GM21737 (cell line): ENCODE results near the gene SFSWAP.
"Not testable (repeated sequence)": the region's sequence is repeated elsewhere in the genome, so short reads cannot be mapped to it uniquely, and the experiment has no call there.

ENCODE experiments used
- ATAC-seq: cut with Tn5 transposase; IDR thresholded peaks from one replicate; pipeline ENCODE4 v1.9.1; 2021; ENCODE audit warnings: mild to moderate bottlenecking, moderate library complexity; ENCODE audit not compliant: unreplicated experiment

The SFSWAP gene

DNA sequence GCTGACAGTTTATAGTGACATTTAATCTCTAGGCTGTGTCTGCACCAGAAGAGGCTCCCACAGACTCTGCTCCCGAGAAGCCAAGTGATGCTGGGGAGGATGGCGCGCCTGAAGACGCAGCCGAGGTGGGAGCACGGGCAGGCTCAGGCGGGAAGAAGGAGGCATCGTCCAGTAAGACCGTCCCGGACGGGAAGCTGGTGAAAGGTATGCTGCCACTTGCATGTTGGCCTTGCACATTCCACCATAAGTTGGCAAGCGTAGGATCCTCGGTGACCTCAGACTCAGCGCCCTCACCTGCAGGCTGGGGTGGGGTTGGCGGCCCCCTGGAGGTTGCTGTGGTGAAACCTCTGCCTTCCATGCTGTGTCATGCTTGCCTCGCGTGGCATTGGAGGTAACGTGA is 45.6 kb downstream of the SFSWAP start:
- ATAC-seq, result no peak

DNA sequence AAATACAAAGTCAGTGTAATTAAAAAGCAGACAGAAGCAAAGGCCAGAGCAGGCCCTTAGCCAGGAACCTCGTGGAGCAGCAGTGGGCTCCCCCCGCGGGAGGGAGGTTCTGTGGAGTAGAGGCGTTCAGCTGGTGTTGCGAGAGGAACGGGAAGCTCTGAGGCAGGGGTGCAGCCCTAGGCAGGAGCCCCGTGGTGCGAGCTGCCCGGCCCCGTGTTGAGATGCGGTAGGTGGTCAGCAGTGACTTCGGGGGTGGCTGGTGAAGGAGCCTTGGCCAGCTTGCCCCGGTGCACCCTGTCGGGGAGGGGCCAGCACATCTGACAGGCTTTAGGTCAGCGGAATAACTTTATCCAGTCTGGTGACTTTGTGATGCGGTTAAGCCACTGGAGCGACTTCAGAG is 46.2 kb downstream of the SFSWAP start:
- no peak for ATAC-seq

DNA sequence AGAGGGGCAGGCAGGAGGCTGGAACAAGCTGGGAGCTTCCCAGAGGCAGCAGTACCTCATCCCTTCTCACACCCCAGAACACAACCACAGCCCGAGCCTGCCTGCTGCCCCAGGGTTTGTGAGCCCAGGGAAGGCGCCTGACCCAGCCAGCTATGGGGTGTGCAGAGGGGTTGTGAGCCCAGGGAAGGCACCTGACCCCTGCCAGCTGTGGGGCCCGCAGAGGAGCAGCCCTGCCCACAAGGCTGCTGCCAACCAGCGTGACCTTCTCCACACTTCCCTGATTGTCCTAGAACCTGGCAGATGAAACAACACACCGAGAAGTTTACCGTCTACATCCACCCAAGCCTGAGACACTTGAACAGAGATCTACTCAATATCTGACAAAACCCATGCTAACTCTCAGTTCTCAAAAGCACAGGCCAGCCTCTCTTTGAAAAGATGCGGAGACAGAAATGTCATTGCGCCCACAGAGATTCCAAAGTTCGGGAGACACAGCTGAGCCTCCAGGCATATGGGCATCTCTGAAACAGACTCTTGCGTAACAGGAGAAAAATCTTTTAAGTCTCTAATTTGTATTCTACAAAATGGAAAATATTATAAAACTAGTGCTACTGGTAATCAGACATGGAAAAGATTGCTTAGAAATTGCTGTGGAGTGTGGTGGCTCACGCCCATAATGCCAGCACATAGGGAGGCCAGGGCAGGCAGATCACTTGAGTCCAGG is 47.3 kb downstream of the SFSWAP start:
- no peak for ATAC-seq

DNA sequence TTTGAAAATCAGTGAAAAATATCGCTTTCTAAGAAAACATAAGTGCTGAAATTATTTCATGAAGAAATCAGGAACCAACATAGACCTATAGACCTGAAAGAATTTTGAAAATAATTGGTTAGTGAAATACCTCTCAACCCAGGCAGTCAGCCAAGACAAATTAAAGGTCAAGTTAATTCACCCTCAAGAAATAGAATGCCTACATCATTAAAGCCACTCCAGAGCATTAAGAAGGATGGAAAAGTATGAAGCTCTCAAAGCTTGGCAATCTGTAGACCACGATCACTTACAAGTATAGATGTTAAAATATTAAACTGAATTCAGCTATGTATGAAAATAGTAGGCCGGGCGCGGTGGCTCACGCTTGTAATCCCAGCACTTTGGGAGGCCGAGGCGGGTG is 48.3 kb downstream of the SFSWAP start:
- ATAC-seq, result no peak

DNA sequence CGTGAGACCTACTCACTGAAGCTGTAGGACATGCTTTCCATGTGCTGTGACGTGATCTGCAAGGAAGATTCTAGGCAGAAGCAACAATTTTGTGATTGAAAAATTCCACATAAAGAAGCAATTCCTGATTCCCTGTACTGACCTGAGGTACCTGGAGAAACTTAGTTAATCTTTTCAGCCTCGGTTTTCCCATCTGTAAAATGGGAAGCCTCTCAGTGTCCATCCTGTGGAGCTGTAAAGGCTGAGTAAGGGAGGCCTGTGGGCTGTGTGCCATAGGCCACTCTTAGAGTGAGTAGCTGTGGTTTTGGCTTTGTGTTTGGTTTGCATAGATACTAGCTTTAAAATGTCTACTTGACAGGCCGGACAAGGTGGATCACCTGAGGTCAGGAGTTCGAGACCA is 50.7 kb downstream of the SFSWAP start:
- ATAC-seq, result no peak

DNA sequence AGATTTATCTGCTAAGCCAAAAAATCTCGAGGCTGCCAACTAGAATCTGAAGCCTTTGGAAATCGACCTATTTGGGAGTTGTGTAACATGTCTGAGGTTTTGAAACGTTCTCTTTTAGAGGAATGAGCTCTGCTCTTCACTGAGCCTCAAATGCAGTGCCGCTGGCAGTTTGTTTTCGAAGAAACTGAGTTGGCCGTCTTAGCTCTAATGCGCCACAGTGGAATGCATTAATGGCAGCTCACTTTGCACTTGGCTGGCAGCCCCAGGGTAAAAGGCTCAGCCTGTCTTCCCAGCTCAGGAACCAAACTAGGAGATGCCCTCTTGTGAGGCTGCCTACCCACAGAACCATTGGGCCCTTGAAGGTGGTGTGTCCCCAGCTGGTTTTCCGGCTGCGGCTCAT is 53.8 kb downstream of the SFSWAP start:
- no peak for ATAC-seq

DNA sequence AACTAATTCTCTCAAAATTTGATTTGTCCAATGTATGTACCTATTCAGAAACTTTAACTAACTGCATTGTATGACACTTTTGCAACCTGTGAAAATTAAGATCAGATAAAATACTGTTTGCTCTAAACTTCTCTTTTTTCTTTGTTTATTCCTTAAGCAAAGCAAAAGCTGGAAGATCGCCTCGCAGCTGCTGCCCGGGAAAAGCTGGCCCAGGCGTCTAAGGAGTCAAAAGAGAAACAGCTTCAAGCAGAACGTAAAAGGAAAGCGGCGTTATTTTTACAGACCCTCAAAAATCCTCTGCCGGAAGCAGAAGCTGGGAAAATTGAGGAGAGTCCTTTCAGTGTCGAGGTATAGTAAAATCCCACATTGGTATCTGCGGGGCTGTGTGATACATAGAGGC is 55.1 kb downstream of the SFSWAP start:
- ATAC-seq, result no peak

DNA sequence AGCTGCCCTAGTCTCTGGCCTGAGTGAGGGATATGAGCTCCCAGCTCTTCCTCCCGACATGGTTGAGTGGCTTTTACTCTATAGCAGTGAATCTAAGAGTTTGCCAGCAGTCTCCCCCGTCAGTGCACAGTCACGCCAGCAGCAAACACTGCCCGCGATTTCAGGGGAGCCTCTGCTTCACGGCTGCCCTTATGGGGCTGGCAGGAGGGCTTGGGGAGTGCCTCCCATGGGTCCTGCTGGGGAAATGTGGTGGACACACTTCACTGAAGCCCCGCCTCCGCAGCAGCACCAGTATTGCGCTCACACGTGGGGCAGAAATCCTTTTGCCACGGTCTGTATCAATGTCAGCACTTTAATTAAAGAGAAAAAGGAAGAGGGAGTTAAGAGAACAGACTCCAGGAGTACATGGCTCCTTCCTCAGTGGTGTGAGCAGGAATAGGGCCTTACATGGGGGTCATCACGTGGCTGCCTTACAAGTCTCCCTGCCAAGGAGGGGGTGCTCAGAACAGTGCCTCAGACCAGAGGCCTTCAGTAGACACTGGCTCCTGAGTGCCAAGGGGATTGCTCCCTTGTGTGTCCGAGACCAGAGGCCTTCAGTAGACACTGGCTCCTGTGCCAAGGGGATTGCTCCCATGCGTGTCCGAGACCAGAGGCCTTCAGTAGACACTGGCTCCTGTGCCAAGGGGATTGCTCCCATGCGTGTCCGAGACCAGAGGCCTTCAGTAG is 55.7 kb downstream of the SFSWAP start:
- ATAC-seq, result no peak

DNA sequence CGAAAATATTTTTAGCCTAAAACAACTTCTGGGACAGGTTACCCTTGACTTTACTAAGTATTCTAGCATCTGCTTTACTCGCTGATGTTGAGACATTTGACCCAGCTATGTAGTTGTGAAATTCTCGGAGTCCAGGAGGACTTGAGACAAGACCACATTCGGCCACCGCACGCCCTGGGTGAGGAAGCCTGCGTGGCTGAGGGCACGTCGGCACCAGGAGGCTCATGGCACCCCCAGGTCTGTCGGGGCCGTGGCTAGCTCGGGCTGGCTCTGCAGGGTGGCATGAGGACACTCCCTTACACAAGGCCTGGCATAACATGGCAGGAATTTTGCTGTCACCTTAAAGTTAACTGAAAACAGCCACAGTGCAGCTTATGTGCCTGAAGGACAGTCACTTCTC is 59.2 kb downstream of the SFSWAP start:
- ATAC-seq, result no peak

DNA sequence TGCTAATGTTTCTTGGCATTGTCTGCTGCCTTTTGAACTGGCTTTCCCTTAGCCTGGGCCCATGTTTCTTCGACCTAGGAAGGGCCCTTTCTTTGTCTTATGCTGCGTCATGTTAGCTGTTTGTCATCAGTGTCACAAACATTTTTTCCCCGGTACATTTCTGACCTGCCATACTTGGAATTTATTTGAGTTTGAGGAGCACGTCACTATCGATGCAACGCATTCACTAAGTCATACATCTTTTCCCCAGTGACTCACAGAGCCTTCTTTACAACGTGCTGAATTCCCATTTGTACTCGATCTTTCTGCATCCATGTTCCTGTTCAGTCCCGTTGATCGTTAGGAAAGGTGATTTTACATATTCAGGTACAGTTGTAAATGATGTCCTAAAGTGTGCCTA is 61.1 kb downstream of the SFSWAP start:
- ATAC-seq, result no peak

DNA sequence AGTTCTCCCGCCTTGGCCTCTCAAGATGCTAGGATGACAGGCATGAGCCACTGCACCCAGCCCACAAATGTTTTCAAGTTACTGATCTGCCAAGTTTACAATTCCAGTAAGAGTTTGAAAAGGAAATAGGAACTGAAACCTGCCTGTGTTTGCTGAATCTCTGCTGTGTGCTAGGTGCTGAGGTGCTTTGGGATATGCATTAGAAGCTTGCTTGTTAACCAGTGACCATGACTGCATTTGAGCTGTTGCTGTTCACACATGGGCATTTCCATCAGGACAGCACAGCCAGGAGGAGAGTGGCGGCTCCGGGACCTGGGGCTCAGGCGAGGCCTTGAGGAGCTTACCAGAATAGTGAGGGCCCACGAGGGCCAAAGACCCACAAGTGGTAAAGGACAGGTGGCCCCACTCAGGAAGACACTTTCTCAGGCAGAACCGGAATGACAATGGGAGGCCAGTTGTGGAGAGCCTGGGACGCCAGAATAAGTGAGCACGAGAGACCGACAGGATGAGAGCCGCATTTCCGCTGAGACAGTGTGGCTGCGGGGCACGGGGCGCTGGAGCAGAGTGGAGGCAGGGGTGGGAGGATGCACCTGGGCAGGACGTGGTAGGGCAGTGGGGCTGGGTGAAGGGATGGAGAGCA is 62.8 kb downstream of the SFSWAP start:
- peak; percentile 71 for ATAC-seq

DNA sequence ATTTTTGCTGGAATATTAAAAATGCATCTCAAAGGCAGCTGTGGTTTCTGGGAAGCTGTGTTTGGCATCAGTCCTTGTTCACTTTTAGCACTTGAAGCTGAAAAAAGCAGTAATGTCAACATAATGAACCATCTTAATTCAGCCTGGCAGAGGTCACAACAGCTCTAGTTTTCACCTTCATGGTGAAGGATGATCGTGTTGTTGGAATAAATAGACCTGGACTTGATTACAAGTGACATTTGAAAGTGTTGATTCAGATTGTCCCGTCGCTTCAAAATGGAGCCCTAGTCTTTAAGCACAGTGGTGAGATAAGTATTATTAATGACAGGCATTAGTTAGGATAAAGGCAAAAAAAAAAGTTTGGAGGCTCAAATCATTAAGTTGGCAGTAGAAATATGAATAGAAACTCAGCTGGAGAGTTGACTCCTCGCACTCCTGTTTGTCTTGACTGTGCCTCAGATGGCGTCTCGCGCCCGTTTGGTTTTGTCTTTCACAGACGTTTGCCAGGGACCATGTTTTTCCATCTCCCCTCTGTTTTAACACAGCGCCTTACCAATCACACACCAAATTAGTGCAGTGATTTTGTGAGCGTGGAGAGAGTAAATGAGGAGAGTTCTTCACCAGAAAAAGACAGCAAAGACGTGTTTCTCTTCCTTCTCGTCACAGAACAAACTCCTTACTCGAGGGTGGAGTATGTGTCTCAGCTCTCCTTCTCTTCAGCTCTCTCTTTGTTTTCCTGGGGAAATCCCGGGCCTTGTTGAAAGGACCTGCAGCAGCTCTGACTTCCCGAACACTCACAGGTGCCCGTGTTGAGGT is 63.9 kb downstream of the SFSWAP start:
- no peak for ATAC-seq

DNA sequence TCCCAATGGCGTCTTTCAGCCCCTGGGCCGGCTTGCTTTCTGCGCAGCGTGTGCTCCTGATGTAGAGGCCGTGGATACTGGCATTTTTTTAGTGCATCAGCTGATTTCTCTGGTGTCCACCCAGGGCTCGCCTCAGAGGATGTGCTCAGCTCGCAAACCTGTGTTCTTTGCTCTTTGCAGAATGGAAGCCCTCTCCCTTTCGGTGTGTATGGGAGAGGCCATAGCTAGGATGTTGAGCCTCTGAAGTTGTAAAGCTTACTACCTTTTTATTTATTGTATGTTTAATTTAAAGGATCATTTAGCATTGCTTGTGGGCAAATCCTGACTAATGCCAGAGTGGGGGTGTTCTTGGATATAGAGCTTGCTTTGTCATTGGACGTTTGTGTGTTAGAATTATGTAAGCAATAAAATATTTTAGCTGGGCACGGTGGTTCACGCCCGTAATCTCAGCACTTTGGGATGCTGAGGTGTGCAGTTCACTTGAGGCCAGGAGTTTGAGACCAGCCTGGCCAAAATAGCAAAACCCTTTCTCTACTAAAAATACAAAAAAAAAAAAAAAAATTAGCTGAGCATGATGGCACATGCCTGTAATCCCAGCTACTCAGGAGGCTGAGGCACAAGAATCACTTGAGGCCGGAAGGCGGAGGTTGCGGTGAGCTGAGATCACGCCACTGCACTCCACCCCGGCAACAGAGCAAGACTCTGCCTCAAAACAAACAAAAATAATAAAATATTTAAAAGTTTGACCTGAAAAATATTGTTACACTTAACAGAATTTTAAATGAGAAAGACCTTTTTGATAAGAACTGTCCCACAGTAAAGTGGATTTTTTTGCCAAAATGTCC is 64.7 kb downstream of the SFSWAP start:
- no peak for ATAC-seq

DNA sequence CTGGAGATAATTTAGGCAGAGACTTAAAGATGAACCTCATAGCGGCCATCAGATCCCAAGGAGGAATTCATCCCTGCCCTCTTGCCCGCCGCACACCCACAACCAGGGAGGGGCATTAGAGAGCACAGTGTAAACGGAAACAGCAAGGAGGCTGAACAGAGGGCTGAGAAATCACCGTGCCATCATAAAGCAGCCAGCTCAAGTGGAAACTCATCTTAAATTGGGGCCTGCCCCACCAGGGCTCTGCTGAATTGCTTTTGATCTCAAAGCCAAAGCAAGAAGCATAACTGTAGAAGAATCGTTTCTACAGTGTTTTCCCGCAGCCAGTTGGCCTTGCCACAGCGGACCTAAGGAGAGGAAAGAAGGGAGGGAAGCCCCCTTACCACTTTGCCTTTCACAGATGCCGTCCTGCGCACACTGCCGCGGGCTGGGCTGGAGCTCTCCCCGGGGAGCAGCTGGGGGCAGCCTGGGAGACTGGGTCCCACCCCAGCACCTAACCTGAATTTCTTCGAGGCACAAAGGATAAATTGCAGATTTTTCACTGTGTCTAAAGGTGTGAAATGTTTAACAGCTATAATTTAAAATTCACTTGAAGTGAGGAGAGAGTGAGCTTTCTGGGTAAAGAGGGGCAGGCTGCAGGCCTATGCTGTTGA is 65.5 kb downstream of the SFSWAP start:
- peak; percentile 34 for ATAC-seq

DNA sequence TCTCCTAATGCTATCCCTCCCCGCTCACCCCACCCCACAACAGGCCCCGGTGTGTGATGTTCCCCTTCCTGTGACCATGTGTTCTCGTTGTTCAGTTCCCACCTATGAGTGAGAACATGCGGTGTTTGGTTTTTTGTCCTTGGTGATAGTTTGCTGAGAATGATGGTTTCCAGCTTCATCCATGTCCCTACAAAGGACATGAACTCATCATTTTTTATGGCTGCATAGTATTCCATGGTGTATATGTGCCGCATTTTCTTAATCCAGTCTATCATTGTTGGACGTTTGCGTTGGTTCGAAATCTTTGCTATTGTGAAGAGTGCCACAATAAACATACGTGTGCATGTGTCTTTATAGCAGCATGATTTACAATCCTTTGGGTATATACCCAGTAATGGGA is 66.4 kb downstream of the SFSWAP start:
- not testable (repeated sequence) for ATAC-seq

DNA sequence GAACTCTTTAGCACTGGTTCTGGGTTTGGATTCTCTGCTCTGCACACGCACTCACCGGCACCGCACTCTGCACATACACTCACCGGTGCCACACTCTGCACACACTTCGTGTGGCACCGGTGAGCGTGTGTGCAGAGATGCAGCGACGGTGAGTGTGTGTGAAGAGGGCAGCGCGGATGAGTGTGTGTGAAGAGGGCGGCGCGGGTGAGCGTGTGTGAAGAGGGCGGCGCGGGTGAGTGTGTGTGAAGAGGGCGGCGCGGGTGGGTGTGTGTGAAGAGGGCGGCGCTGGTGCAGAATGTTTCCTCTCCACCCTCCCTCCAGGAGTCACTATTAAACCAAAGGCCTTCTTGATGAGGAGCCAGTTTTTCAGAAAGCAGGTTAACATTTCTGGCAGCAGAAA is 68.1 kb downstream of the SFSWAP start:
- no peak for ATAC-seq

DNA sequence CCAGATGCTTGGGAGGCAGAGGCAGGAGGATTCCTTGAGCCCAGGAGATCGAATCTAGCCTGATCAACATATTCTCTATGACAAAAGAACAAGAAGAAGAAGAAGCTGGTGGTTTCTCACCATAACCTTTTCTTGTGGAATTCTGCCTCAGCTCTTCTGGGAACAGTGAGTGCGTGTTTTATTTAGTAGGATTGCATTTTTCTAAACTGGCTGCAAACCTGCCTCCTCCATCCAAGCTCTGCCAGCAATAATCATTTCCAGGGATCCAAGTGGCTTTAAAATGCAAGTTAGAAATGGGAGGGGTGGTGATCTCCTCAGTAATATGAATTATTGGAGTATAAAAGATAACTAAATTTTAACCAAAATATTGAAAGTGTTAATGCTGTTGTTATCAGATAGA is 71.2 kb downstream of the SFSWAP start:
- ATAC-seq, result no peak

DNA sequence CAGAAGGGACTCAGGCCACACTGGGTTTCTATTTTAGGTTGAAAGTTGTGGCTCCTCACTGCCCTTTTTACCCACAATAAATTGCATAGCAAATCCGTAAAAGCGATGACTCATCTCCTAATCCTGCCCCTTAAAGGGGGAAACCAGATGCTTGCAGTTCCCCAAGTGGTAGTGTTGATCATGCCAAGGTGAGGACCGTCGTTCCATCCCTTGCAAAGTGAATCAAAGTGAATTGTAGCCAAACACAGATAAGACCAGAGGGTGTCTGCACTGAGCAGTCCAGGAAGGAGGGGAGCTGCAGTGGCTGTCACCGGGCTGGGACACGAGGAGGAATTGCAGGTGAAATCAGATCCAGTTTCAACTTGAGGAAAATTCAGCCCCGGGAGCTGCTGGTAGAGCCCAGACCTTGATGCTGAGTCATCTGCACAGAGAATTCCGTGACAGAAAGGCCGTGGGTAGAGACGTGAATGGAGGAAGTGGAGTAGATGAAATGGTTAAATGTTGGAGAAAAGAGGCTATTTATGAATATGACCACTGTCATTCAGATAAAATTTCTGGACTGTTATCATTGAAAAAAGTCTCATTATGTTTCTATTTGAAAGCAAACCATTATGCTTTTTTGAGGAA is 73.1 kb downstream of the SFSWAP start:
- ATAC-seq, result peak; percentile 60
